ENCODE results near the gene PHLDB3.

- TF ChIP-seq CTCF (IDR thresholded peaks at IDR 0.05) (no peak), POLR2AphosphoS5 (IDR thresholded peaks at IDR 0.05) (no peak), POLR2A (IDR thresholded peaks at IDR 0.05) (no peak), EP300 (IDR thresholded peaks at IDR 0.05) (no peak)
Measured at GRCh38 chr19:43454031-43454430, 50.5 kb downstream of the PHLDB3 start.
